Transverse colon (tissue), 3 donors: ENCODE measurements around the gene PDE4D.

Source experiments
- EP300 ChIP-seq: sonication (generic); formaldehyde crosslinking; IDR thresholded peaks from one replicate; pipeline ENCODE4 v1.6.1; 2017; ENCODE audit warnings: antibody characterized with exemption, low read depth
- POLR2A ChIP-seq: fragments of 450-650 bp; IDR thresholded peaks from one replicate; pipeline ENCODE4 v1.6.1; 2016; ENCODE audit warnings: antibody characterized with exemption, mild to moderate bottlenecking, moderate library complexity
- POLR2AphosphoS5 ChIP-seq, 3 donors: sonication (generic); formaldehyde crosslinking; IDR thresholded peaks; one replicate each; pipeline ENCODE4 v1.6.1; 2016; ENCODE audit warnings: antibody characterized with exemption in 3 of 3

DNA sequence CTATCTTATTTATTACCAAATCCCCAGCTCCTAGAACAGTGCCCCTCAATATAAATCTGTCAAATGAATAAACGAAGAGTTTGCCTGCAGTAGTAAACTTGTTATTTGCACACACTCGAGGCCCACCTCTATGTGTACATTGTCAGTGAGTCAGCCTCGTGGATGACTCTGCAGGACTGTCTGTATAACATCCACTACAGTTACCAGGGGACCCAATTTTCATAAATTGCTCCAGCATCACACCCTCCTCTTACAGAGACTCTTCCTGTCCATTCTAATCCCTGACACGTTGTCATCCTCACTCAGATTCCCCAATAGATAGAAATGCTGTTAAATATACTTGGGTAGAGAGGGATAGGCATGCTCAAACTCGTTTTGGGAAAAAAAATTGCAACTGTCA lies 832.1 kb downstream of the PDE4D start:
- TF ChIP-seq POLR2AphosphoS5 (IDR thresholded peaks at IDR 0.05), result no peak
- no peak for TF ChIP-seq EP300
- TF ChIP-seq POLR2A, result no peak
